ENCODE measurements around the gene GALNT2.

The GALNT2 gene

GRCh38 chr1:230220478-230220877, 153.4 kb downstream of the GALNT2 start:
- no peak for DNase-seq

- no peak for DNase-seq
Observed at GRCh38 chr1:230220907-230221306, 153.9 kb downstream of the GALNT2 start.

- no peak for DNase-seq
Observed at GRCh38 chr1:230222678-230223077, 155.6 kb downstream of the GALNT2 start.

- DNase-seq: no peak
Observed at GRCh38 chr1:230224101-230224960, 157.3 kb downstream of the GALNT2 start.

GRCh38 chr1:230226007-230226800, 159.2 kb downstream of the GALNT2 start:
- DNase-seq: no peak

- no peak for DNase-seq
Observed at GRCh38 chr1:230226814-230227213, 159.8 kb downstream of the GALNT2 start.

- DNase-seq: no peak
Observed at GRCh38 chr1:230228236-230228897, 161.3 kb downstream of the GALNT2 start.

- DNase-seq: no peak
Observed at GRCh38 chr1:230230273-230230672, 163.2 kb downstream of the GALNT2 start.

GRCh38 chr1:230230948-230231773, 164.1 kb downstream of the GALNT2 start:
- DNase-seq: no peak

- DNase-seq: peak; percentile 13
Observed at GRCh38 chr1:230231774-230232145, 164.7 kb downstream of the GALNT2 start.

GRCh38 chr1:230232371-230232771, 165.3 kb downstream of the GALNT2 start:
- DNase-seq: no peak

GRCh38 chr1:230233786-230234185, 166.7 kb downstream of the GALNT2 start:
- DNase-seq: no peak

- no peak for DNase-seq
Observed at GRCh38 chr1:230235876-230236275, 168.8 kb downstream of the GALNT2 start.

- no peak for DNase-seq
Observed at GRCh38 chr1:230236301-230237008, 169.4 kb downstream of the GALNT2 start.

GRCh38 chr1:230237009-230237370, 170.0 kb downstream of the GALNT2 start:
- DNase-seq: no peak

- DNase-seq: no peak
Observed at GRCh38 chr1:230237805-230238204, 170.8 kb downstream of the GALNT2 start.

GRCh38 chr1:230240446-230241086, 173.5 kb downstream of the GALNT2 start:
- peak; percentile 58 for DNase-seq

- no peak for DNase-seq
Observed at GRCh38 chr1:230242326-230242725, 175.3 kb downstream of the GALNT2 start.

- DNase-seq: no peak
Observed at GRCh38 chr1:230243146-230243545, 176.1 kb downstream of the GALNT2 start.

GRCh38 chr1:230243583-230244353, 176.7 kb downstream of the GALNT2 start:
- DNase-seq: no peak

GRCh38 chr1:230246551-230246950, 179.5 kb downstream of the GALNT2 start:
- no peak for DNase-seq

Data from activated CD4-positive, alpha-beta T cell treated with anti-CD3 and anti-CD28 coated beads, Interleukin-2, Interleukin-6, amounts not matched to agents 100 ng/mL and 50 ng/mL, durations not matched to agents 16 hours and 8 hours (primary cell).